Inflammatory macrophage (primary cell): ENCODE data around the gene DMPK.
"Not testable (repeated sequence)": the region's sequence is repeated elsewhere in the genome, so short reads cannot be mapped to it uniquely, and the experiment has no call there.

Experiments used
- DNase-seq, 2 donors: peaks; one replicate each; pipeline ENCODE4 v3.0.0-alpha.2; 2020 to 2022

The DMPK gene

DNA sequence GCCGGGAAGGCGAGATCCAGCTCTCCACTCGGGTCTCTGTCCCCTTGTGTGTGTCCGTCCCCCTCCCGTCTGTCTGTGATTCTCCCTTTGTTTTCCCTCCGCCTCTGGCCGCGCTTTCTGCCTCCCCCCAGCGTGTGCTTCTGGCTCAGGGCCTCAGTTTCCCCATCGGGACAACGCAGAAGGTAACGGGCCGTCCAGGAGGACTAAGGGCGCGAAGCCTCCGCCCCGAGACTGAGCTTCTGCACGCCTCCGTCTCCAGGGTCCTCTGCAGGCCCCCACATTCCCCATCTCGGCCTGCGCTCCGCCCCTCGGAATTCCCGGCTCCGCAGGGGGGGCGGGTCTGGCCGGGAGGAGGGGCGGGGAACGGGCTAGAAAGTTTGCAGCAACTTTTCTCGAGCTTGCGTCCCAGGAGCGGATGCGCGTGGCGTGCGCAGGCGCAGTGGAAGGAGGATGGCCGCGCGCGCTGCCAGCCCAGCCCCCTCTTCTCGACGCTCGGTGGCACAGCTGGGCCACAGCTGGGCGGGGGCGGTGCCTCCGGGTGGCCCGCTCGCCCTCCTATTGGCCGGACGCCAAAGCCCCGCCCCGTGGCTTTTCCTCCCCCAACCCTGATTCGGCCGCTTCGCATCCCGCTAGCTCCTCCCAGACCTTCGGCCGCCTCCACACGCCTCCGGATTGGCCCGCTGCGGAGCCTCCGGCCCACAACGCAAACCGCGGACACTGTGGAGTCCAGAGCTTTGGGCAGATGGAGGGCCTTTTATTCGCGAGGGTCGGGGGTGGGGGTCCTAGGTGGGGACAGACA, 13.1 kb downstream of the DMPK start, which contains the start of gene SIX5:
TSS of gene SIX5 (minus strand) at position 269 of the 799 bp plus-strand sequence. CDS start 408 bp downstream, outside the sequence.
- DNase-seq, result peak; percentile 94 to 96

GRCh38 chr19:45768655-45768983, 13.7 kb downstream of the DMPK start:
- no peak for DNase-seq

DNA sequence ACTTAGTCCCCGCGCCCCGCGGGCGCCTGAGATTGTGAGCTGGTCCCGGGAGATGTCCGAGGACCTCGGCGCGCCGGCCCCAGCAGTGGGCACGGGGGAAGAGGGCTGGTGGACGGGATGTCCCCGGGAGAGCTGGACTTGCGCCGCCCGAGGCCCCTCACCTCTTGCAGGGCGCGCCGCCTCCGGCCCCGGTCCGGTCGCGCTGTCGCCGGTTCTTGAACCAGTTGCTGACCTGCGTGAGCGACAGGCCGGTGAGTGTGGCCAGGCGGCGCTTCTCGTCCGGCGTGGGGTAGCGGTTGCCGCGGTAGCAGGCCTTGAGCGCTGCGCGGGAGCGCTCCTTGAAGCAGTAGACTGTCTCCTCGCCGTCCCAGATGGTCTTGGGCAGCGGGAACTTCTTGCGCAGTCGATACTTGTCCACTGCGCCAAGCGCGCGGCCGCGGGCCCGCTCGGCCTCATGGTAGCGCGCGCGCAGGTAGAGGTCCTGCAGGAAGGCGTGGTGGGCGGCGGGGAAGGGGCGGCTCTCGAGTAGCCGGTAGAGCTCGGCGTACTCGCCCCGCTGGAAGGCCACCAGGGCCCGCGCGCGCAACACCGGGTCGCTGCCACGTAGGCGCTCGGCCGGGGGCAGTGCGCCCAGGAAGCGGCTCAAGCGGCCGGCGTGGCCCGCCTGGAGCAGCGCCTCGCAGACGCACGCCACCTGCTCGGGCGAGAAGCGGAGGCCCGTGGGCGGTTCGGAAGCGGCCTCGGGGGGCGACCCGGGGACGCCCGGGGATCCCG, 14.2 kb downstream of the DMPK start:
- DNase-seq, result no peak

DNA sequence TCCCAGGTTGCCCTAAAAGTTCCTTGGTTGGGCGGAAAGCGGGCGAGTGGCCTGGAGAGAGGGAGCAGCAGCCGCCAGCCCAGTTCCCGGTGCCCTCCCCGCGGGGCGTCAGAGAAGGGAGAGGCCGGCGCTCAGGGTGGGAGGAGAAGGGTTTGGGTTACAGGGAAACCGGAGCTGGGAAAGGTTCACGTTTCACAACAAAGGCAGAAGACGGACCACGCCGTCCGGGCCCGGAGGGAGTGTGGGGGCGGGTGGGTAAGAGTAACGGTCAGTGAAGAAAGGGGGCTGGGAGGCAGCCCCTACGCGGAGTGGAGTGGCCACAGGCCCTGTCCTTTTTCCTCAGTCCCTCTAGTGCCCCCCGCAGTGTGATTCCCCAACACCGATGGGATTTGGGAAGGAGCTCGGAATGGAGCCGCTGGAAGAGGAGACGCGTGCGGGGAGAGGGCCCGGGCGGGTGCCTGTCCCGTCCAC, 14.8 kb downstream of the DMPK start:
- no peak for DNase-seq

DNA sequence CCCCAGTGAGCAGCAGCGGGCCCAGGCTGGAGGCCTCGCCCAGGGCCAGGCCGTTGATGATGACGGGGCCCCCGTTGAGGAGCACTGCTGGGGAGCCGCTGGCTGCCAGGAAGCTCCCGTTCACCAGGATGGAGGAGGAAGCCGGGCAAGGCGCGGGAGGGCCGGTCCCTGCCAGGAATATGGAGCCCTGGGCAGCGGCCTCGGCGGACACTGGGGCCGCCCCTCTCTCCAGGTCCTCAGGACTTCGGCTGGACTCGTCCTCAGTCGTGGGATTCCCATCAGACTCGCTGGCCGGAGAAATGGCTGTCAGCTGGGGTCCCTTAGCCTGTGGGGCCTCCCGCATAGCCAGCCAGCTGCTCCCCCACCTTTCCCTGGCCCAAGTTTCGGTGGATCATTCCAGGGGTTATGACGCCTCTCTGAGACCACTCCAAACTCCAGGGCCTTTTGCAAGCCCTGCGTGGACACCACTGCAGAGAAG, 15.4 kb downstream of the DMPK start:
- DNase-seq, result no peak

DNA sequence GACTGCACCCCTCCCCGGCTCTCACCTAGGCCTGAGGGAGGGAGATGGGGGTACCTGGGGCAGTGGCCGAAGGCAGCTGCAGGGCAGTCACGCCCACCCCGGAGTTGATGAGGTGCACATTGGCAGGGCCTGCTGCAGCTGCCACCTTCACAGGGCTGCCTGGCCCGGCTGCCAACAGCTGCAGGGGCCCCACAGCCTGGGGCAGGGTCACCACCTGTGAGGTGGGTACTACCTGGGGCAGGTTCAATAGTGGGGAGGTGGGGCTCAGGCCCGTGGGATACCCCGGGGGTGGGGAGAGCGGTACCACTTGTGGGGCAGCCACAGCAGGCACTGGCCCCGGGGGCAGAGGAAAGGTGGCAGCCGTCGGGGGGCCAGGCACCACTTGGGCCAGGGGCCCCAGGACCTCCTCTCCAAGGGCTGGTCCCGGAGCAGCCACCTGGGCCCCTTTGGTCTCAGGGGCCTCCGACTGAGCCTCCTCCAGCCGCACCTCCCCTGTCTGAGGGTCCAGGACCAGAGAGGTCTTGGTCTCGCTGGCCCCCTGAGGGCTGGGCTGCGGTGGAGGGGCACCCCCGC, 15.9 kb downstream of the DMPK start:
- no peak for DNase-seq

GRCh38 chr19:45765702-45766295, 16.5 kb downstream of the DMPK start:
- DNase-seq, result no peak

- no peak for DNase-seq
These were observed 17.2 kb downstream of the DMPK start for GRCh38 chr19:45764945-45765701.

DNA sequence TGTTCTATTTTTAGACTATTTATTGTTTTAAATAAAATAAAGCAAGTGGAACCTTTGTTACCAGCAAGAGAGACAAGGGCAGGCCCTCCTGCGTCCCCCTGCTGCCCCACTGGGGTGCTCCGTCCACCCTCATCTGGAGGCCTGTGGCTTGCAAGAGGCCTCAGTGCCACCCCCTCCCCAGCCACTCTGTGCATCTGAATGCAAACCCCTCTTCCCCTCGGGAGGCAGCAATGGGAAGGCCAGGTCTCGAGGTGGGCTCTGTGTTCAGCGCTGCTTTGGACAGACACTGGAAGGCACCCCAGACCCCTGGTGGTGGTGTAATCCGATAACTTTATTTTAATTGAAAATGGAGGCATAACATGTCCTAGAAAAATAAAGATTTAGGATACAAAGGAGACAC, 17.8 kb downstream of the DMPK start:
- DNase-seq, result no peak

DNA sequence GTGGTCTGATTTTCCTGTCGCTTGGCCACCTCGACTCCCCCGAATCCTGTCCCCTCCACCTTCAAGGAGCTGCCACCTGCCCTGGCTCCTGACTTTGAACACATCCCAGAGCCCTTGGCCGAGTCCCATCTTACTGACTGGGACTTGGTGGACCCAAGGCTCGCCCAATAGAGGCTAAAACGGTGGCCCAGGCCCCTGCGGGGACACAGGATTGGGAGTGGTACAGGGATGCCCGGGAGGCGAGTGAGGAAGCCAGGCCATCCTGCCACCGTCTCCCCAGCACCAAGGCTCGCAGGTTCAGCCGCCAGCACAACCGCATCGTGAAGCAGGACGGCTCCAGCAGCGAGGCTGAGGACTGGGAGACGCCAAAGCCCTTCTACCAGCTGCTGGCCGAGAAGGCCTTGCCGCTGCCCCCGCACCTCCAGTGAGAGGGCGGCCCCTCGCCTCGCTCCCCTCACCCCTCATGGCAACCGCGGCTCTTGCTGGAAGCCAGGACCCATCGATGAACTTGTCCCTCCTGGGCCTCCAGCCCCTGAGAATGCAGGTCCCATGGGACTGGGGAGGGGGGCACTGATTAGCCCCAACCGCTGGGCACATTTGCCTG, 18.5 kb downstream of the DMPK start:
- no peak for DNase-seq

DNA sequence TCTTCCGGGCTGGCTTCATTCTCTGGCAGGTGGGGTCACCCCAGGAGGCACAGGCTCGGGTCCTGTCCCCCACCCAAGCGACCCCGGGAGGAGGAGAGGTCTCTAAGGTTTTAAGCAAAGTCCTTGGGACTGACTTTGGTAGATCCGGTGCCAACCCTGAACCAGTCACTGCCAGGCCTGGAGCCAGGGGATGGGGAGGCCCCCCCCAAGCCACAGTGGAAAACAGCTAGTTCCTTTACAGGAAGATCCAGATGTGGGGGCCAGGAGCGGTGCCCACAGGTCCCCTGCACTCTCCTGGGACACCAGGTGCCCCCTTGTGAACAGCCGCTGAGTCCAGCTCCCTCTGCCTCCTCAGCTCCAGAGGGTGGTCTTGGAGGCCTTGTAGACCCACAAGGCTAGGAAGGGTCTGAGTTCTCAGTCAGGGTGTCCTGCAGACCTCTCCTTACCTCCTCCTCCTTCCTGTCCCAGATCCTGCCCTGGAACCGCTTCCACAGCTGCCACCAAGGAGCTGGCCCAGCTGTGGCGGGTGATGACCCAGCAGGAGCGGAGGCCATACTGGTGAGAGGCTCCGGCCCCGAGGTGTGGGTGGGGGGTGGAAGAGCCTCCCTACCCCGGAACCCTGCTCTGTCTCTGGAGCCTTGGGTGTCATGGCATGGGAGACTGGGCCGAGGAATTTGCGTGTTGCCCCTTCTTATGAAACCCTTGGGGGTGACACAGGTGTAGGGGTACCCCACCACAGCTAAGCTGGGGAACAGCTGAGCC, 19.2 kb downstream of the DMPK start:
- DNase-seq, result no peak

GRCh38 chr19:45761714-45762113, 20.6 kb downstream of the DMPK start:
- no peak for DNase-seq

DNA sequence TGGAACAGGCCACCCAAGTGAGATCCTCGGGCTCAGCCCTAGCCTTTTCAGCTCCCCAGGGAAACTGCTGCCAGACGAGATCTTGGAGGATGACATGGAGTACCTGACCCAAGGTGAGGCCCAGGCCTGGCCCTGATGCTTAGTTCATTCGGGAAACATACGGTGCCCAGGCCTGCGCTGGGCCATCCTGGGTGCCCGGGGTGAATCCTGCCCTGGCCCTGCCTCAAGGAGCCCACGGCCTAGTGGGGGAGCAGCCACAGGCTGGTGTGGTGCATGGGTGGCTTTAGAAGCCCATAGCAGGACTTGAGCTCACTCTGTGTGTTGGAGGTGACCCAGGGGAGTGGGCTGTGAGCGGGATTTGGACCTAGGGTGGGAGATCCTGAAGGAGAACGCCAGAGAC, 23.4 kb downstream of the DMPK start:
- DNase-seq, result no peak

DNA sequence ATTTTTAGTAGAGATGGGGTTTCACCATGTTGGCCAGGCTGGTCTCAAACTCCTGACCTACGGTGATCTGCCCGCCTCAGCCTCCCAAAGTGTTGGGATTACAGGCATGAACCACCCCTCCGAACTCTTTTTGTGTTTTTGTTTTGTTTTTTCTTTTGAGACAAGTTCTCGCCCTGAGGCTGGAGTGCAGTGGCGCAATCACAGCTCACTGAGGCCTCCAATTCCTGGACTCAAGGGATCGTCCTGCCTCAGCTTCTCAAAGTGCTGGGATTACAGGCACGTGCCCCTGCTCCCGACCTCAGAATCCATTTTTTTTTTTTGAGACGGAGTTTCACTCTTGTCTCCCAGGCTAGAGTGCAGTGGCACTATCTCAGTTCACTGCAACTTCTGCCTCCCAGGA, 24.6 kb downstream of the DMPK start:
- DNase-seq, result no peak

DNA sequence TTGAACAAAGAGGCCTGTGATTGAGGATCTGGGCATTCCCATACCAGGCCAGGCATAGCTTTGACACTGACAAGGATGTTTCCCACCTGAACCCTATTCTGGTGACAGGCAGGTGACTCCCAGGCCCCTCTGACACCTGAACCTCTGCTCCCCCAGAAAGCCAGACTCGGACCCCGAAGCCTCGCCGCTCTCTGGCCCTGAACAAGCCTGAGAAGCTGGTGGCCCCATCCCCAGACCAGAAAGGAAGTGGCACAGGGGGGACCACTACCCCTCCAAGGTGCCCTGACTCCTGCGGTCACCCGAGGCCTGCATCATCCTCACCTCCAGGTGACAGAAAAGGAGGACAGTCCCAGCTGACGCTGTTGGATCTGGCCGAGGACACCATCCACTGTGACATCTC, 28.0 kb downstream of the DMPK start:
- DNase-seq, result no peak

GRCh38 chr19:45753548-45753947, 28.7 kb downstream of the DMPK start:
- DNase-seq, result no peak

DNA sequence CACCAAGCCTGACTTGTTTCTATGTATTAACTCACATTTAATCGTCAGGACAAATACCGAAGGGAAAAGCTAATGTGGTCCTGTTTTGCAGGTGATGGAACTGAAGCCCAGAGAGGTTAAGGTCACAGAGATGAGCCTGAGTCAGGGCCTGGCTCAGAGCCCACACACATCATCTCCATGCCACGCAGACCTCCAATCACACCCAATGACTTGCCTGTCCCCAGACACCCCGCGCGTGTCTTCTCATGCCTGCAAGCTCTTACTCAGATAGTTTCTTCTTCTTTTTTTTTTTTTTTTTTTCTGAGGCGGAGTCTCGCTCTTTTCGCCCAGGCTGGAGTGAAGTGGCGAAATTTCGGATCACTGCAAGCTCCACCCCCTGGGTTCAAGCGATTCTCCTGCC, 29.7 kb downstream of the DMPK start:
- DNase-seq, result peak in 1 of 2 donors; percentile 23

DNA sequence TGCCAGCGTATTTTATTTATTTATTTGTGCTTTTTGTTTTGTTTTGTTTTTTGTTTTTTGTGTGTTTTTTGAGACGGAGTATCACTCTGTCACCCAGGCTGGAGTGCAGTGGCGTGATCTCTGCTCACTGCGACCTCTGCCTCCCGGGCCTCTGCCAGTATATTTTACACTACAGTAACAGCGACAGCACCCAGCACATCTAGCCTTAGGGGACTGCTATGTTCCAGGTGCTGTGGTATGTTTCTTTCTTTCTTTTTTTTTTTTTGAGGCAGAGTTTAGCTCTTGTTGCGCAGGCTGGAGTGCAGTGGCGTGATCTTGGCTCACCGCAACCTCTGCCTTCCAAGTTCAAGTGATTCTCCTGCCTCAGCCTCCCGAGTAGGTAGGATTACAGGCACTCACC, 30.8 kb downstream of the DMPK start:
- DNase-seq, result not testable (repeated sequence)

- DNase-seq, result no peak
These were observed 34.8 kb downstream of the DMPK start for GRCh38 chr19:45747513-45747912.

DNA sequence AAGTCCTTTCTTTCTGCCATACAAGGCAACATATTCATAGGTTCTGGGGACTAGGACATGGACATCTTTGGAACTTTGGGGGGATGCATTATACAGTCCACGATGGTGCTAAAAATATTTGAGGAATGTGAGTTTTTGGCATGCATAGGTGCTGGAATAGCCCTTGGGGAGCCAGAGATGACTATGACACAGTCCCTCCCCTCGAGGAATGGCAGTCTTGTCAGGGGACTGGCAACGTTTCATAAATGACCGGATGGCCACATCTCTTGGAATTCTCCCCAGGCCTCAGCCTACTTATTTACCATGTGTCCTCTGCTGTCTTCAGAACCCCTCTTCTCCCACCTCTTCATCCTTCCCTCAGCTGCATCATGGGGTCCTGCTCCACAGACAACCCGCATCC, 35.4 kb downstream of the DMPK start:
- no peak for DNase-seq

DNA sequence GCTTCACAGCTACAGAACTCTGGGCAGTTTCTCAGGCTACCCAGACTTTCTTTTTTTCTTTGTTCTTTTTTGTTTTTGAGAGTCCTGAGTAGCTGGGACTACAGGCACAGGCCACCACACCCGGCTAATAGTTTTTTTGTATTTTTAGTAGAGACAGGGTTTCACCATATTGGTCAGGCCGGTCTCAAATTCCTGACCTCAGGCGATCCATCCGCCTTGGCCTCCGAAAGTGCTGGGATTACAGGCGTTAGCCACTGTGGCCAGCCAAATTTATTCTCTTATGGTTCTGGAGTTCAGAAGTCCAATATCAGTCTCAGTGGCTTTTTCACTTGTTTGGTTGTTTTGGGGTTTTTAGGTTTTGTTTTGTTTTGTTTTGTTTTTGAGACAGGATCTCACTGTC, 36.7 kb downstream of the DMPK start:
- DNase-seq, result no peak
